DMS114 treated with DMSO at 0.1 percent for 48 hours (cell line): Measurements from ENCODE around the gene RAD54L.
"Not testable (repeated sequence)": the region's sequence is repeated elsewhere in the genome, so short reads cannot be mapped to it uniquely, and the experiment has no call there.

Experiments
- DNase-seq: peaks from one replicate; lab custom pipeline; 2025; ENCODE audit not compliant: unreplicated experiment; lab: John Stamatoyannopoulos, UW

The RAD54L gene

DNA sequence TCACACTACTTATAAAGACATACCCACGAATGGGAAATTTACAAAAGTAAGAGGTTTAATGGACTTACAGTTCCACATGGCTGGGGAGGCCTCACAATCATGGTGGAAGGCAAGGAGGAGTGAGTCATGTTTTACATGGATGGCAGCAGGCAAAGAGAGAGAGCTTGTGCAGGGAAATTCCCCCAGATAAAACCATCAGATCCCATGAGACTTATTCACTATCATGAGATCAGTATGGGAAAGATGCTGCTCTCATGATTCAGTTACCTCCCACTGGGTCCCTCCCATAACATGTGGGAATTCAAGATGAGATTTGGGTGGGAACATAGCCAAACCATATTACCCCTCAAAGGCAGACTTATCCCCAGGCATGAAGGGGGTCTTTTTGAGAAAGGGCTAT lies 8.7 kb upstream of the RAD54L start:
- DNase-seq = not testable (repeated sequence)

- not testable (repeated sequence) for DNase-seq
Observed at GRCh38 chr1:46241733-46242132, 5.8 kb upstream of the RAD54L start.

DNA sequence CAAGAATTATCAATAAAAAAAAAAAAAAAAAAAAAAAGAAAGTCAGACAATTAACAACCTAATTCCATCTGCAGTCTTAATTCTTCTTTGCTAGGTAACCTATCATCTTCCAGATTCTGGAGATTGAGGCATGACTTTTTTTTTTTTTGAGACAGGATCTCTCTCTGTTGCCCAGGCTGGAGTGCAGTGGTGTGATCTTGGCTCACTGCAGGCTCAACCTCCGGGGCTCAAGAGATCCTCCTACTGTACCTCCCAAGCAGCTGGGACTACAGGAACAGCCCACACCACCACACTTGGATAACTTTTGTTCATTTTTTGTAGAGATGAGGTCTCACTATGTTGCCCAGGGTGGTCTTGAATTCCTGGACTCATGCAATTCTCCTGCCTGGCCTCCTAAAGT lies 4.6 kb upstream of the RAD54L start:
- DNase-seq = no peak

DNA sequence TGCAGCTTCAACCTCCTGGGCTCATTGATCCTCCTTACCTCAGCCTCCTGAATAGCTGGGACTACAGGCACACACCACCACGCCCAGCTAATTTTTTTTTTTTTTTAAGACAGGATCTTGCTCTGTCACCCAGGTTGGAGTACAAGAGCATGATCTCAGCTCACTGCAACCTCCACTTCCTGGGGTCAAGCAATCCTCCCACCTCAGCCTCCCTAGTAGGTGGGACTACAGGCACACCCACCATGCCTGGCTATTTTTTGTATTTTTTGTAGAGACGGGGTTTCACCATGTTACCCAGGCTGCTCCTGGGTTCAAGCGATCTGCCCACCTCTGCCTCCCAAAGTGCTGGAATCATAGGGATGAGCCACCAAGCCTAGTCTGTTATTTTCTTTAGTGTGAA lies 3.7 kb upstream of the RAD54L start:
- not testable (repeated sequence) for DNase-seq

GRCh38 chr1:46244656-46245371 lies 2.7 kb upstream of the RAD54L start:
- DNase-seq = peak; percentile 23

GRCh38 chr1:46246136-46246535 lies 1.4 kb upstream of the RAD54L start:
- DNase-seq = not testable (repeated sequence)

GRCh38 chr1:46246548-46247435 lies 771 bp upstream of the RAD54L start:
- peak; percentile 56 for DNase-seq

GRCh38 chr1:46248122-46248920 lies 758 bp downstream of the RAD54L start:
- no peak for DNase-seq

GRCh38 chr1:46254668-46255067 lies 7.1 kb downstream of the RAD54L start:
- no peak for DNase-seq

GRCh38 chr1:46256523-46256922 lies 9.0 kb downstream of the RAD54L start:
- DNase-seq = no peak

DNA sequence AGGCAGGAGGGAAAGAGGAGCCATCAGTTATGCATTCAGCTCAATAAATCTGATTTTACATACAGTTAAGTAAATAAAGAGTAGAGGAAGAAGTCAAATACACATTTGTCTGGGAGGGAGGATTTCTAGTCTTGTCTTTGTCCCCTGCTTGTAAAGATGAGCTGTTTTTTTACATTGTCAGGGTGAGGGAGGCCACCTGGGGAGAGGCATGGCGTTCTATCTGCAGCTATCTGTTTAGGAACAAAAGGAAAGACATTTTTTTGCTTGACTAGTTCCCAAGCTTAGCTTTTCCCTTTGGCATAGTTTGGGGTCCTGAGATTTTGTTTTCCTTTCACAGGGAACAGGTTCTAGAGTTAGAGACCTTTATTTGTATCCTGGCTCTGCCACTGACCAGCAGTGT lies 14.9 kb downstream of the RAD54L start:
- no peak for DNase-seq

- no peak for DNase-seq
Observed at GRCh38 chr1:46263146-46263545, 15.6 kb downstream of the RAD54L start.

DNA sequence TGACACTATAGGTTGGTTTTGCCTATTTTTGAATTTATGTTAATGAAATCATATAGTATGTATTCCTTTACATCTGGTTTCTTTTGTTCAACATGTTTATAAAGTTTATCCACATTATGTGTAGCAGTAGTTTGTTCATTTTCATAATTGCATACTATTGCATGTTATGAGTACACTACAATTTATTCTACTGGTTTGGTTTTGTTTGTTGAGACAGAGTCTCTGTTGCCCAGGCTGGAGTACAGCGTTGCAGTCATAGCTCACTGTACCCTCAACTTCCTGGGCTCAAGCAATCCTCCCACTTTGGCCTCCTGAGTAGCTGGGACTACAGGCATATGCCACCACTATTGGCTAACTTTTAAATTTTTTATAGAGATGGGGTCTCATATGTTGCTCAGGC lies 21.0 kb downstream of the RAD54L start:
- no peak for DNase-seq

DNA sequence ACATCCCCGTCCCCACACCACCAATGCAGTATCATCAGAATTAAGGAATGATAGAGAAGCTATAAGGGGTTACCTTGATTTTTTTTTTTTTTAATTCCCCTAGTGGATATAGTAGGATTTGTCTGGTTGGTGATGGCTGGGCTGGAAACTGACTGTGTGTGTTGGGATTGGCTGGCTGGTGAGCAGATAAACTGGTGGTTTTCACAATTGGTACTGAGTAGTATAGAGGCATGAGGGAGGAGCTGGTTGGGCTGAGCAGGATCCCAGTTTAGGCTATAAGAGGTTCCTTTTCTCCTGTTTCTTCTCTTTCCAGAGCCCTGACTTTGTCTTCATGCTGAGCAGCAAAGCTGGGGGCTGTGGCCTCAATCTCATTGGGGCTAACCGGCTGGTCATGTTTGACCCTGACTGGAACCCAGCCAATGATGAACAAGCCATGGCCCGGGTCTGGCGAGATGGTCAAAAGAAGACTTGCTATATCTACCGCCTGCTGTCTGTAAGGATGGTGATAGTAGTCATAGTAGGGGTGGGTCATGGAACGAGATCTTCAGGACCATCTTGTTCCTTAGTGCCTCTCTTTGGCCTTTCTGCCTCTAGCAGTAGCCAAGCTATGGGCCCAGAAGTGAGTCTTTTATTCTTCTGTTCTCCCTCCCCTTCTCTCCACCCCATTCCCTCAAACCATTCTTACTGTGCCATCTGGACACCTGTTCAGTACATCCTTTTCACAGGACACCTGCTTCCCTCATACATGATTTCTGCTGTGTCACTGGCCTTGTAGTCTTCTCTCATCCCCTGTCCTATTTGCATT lies 26.9 kb downstream of the RAD54L start:
- DNase-seq = no peak

DNA sequence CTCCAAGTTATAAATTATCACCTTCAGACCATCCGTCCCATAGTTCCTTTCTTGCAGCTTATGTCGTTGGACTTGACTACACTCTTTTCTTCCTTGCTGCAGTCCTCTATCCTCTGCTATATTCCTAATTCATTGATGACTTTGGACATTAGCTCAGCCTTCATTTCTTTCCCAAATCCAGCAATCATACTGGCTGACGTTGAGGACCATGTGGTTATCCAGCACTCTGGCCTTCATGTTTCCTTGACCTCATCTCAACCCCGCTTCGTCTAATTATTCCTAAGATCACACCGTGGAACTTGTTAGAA lies 27.4 kb downstream of the RAD54L start:
- DNase-seq = no peak

DNA sequence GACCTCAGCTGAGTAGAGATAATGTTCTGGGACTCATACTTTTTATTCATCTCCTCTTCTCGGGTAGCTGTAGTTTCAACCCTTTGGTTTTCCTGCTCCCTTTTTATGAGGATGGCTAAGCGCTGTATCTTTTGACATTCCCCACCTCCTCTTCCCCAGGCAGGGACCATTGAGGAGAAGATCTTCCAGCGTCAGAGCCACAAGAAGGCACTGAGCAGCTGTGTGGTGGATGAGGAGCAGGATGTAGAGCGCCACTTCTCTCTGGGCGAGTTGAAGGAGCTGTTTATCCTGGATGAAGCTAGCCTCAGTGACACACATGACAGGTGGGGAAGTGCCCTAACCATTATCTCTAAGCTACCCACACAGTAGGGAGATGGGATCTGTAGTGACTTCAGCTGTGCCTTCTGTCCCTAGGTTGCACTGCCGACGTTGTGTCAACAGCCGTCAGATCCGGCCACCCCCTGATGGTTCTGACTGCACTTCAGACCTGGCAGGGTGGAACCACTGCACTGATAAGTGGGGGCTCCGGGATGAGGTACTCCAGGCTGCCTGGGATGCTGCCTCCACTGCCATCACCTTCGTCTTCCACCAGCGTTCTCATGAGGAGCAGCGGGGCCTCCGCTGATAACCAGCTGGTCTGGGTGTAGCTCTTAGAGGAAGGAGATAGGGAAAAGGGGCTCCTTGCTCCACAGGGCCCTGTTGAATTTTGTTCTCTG lies 30.3 kb downstream of the RAD54L start:
- no peak for DNase-seq

DNA sequence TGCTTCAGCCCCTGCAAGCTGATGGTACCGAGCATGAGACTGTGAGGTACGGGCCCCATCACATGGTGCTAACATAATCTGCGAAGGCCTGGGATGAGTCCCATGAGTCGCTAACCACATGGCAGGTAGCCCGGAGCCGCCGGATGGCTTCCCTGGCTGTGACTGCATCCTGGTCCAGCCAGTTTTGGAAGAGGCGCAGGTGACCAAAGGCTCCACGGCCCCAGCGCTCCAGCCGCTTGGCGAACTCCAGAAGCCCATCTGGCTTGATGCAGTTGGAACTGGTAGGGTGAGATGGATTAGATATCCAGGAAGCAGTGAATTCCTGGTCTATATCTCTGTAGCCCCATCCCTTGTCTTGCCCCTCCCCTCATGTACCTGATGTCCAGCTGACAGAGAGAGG lies 31.2 kb downstream of the RAD54L start:
- no peak for DNase-seq

DNA sequence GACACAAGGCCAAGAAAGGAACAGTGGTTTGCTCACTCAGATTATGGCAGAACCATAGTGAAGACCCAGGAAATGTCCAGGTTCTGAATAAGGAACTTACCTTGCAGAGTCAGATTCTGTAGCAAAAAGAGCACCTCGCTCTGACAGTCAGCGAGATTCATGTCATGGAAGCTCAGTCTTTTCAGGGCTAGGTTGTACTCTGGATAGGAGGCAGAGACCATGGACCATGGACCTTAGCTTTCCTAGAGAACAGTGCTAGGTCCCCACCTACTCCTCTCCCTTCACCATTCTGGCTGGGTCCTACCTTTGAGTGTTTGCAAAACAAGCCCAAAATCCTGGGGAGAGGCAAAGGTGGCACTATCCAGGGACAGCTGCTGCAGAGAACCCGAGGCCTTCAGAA lies 32.5 kb downstream of the RAD54L start:
- no peak for DNase-seq

GRCh38 chr1:46281021-46281420 lies 33.5 kb downstream of the RAD54L start:
- DNase-seq = no peak

- no peak for DNase-seq
Observed at GRCh38 chr1:46284058-46284457, 36.5 kb downstream of the RAD54L start.
